Measurements from ENCODE around the gene SANBR.

DNA sequence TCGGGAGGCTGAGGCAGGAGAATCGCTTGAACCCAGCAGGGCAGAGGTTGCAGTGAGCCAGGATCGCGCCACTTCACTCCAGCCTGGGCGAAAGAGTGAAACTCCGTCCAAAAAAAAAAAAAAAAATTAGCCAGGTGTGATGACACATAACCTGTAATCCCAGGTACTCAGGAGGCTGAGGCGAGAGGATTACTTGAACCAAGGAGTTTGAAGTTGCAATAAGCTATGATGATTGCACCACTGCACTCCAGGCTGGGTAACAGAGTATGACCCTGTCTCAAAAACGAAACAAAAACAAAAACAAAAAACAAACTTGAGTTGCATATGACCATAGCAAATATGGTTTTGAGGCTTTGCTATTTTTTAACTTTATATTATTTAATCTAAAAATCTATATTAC lies 25.8 kb downstream of the SANBR start:
- TF ChIP-seq GATA3 (IDR thresholded peaks at IDR 0.05; ENCODE audit: low read depth, low read length) (no peak), GATA2 (IDR thresholded peaks at IDR 0.05; ENCODE audit: low read depth, low read length) (no peak)

Data from SH-SY5Y (cell line).